ENCODE measurements around the gene ITGA3. TPM values are rescaled to one million over a fixed set of nuclear protein-coding genes. Genes with fewer than 3 reads are reported as not detected.

Gene ITGA3
- total RNA-seq, 1 experiment from 2014 or later = 22.5 TPM

DNA sequence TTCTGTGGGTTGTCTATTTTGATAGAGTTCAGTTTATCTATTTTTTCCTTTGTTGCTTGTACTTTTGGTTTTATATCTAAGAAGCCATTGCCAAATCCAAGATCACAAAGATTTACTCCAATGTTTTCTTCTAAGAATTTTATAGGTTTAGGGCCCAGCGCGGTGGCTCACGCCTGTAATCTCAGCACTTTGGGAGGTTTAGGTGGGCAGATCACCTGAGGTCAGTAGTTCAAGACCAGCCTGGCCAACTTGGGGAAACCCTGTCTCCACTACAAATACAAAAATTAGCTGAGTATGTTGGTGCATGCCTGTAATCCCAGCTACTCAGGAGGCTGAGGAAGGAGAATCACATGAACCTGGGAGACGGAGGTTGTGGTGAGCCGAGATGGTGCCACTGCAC, 13.7 kb upstream of the ITGA3 start:
- no CpG with 5 or more reads among the region's 5 CpGs for WGBS (ENCODE audit: extremely low coverage, insufficient read length, low lambda C conversion rate)
- Mint-ChIP-seq H3K36me3 (ENCODE audit: insufficient read depth in 1 of 3, low read depth in 3 of 3) (no peaks in the 10 kb centered on the region), H3K27me3 (ENCODE audit: low read depth) (peaks cover 9% of the 10 kb centered on the region)

More for the DNA sequence above, 13.7 kb upstream of the ITGA3 start:
- Histone ChIP-seq H4K91ac (ENCODE audit: insufficient read length, low read depth, low read length) (no peak overlapping the region), H4K8ac (replicated peaks; ENCODE audit: insufficient read length, low read depth, low read length) (no peak overlapping the region), H2BK15ac (ENCODE audit: low read depth, low read length) (no peak overlapping the region), H3K23ac (ENCODE audit: insufficient read length, low read depth, low read length) (no peak overlapping the region), H3K18ac (ENCODE audit: insufficient read length, low read depth, low read length) (no peak overlapping the region), H3K56ac (ENCODE audit: insufficient read length, low read depth, low read length) (no peak overlapping the region), H2AK5ac (ENCODE audit: insufficient read length, low read length) (no peak overlapping the region), H2BK5ac (ENCODE audit: insufficient read length, low read length) (no peak overlapping the region), H3K79me1 (ENCODE audit: insufficient read depth, low read depth, low read length, poor library complexity, severe bottlenecking) (no peaks in the 10 kb centered on the region), H2BK120ac (ENCODE audit: low read depth, low read length, poor library complexity, severe bottlenecking) (no peak overlapping the region), H3K4ac (ENCODE audit: low read depth, low read length) (no peak overlapping the region), H3K9me3 (ENCODE audit: control insufficient read depth, low read depth, low read length) (no peaks in the 10 kb centered on the region), H3K4me2 (ENCODE audit: insufficient read depth, insufficient read length, low read length) (no peak overlapping the region), H3K27ac (ENCODE audit: insufficient read length, low read depth, low read length) (no peak overlapping the region), H4K20me1 (ENCODE audit: control insufficient read depth, insufficient read depth, insufficient read length) (no peaks in the 10 kb centered on the region), H4K5ac (ENCODE audit: insufficient read length, low read depth, low read length) (no peak overlapping the region), H2BK12ac (ENCODE audit: insufficient read length, low read depth, low read length) (no peak overlapping the region), H3K14ac (ENCODE audit: insufficient read depth, low read length) (no peak overlapping the region), H3K79me2 (ENCODE audit: insufficient read depth, low read length) (no peaks in the 10 kb centered on the region), H3K9ac (ENCODE audit: extremely low read depth, insufficient read length, low read length) (no peak overlapping the region), H3T11ph (ENCODE audit: low read length) (no peak overlapping the region), H3K23me2 (ENCODE audit: insufficient read length, low read depth, low read length, poor library complexity, severe bottlenecking) (no peaks in the 10 kb centered on the region), H3K4me1 (ENCODE audit: insufficient read depth, low read length) (no peaks in the 10 kb centered on the region), H3K27me3 (ENCODE audit: insufficient read depth, low read length) (no peaks in the 10 kb centered on the region; the same call in 1 of the 2 replicates), H2AFZ (ENCODE audit: low read length) (no peak overlapping the region), H2BK20ac (ENCODE audit: low read depth, low read length, poor library complexity, severe bottlenecking) (no peak overlapping the region)
- Mint-ChIP-seq H3K4me1 (peaks cover 7 to 9% of the 10 kb centered on the region in 2 experiments), H3K9me3 (no peaks in the 10 kb centered on the region; a peak in 1 of 5 replicates), H3K27ac (no peak overlapping the region), H3K4me3 (no peak overlapping the region)
- TF ChIP-seq, protein P1, sequence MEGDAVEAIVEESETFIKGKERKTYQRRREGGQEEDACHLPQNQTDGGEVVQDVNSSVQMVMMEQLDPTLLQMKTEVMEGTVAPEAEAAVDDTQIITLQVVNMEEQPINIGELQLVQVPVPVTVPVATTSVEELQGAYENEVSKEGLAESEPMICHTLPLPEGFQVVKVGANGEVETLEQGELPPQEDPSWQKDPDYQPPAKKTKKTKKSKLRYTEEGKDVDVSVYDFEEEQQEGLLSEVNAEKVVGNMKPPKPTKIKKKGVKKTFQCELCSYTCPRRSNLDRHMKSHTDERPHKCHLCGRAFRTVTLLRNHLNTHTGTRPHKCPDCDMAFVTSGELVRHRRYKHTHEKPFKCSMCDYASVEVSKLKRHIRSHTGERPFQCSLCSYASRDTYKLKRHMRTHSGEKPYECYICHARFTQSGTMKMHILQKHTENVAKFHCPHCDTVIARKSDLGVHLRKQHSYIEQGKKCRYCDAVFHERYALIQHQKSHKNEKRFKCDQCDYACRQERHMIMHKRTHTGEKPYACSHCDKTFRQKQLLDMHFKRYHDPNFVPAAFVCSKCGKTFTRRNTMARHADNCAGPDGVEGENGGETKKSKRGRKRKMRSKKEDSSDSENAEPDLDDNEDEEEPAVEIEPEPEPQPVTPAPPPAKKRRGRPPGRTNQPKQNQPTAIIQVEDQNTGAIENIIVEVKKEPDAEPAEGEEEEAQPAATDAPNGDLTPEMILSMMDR (conservative IDR thresholded peaks at IDR 0.05) = no peak
- no peak for DNase-seq
